SK-N-SH treated with all-trans-retinoic acid at 6 μM for 48 hours (cell line): ENCODE data around the gene ASIC3.

Experiments
- ESRRG ChIP-seq: fragments of 250-450 bp; sonication (Bioruptor Pico); IDR thresholded peaks from 2 replicates; pipeline ENCODE4 v1.6.1; 2021; ENCODE audit warnings: mild to moderate bottlenecking
- GLIS3 ChIP-seq: fragments of 250-450 bp; sonication (Bioruptor Pico); IDR thresholded peaks from 2 replicates; pipeline ENCODE4 v1.5.0; 2020; ENCODE audit warnings: mild to moderate bottlenecking, moderate library complexity
- ISL1 ChIP-seq: fragments of 250-450 bp; sonication (Bioruptor Pico); IDR thresholded peaks from 2 replicates; pipeline ENCODE4 v2.1.2; 2022; ENCODE audit warnings: mild to moderate bottlenecking, moderate library complexity
- OSR1 ChIP-seq: fragments of 250-450 bp; sonication (Bioruptor Pico); IDR thresholded peaks from 2 replicates; pipeline ENCODE4 v1.8.0; 2022; ENCODE audit warnings: moderate library complexity, mild to moderate bottlenecking, inconsistent platforms
- PPARA ChIP-seq: fragments of 250-450 bp; sonication (Bioruptor Pico); IDR thresholded peaks from 2 replicates; pipeline ENCODE4 v1.5.0; 2020; ENCODE audit warnings: mild to moderate bottlenecking, borderline replicate concordance
- RARB ChIP-seq: fragments of 250-450 bp; sonication (Bioruptor Pico); IDR thresholded peaks from 2 replicates; pipeline ENCODE4 v1.8.0; 2021; ENCODE audit warnings: mild to moderate bottlenecking, moderate library complexity
- TCF4 ChIP-seq: fragments of 250-450 bp; sonication (Bioruptor Pico); IDR thresholded peaks from 2 replicates; pipeline ENCODE4 v1.8.0; 2021; ENCODE audit warnings: mild to moderate bottlenecking, moderate library complexity, borderline replicate concordance
- TOX ChIP-seq: fragments of 250-450 bp; sonication (Bioruptor Pico); IDR thresholded peaks from 2 replicates; pipeline ENCODE4 v1.8.0; 2021; ENCODE audit warnings: mild to moderate bottlenecking, moderate library complexity, borderline replicate concordance
- ZFP30 ChIP-seq: fragments of 450-650 bp; formaldehyde crosslinking; IDR thresholded peaks from 2 replicates; pipeline ENCODE4 v1.5.0; 2022; ENCODE audit warnings: mild to moderate bottlenecking, moderate library complexity
- ZNF70 ChIP-seq: fragments of 450-650 bp; formaldehyde crosslinking; IDR thresholded peaks from 2 replicates; pipeline ENCODE4 v1.5.0; 2020; ENCODE audit warnings: mild to moderate bottlenecking, moderate library complexity
- TF ChIP-seq, protein P1 (sequence below): fragments of 250-450 bp; sonication (Bioruptor Pico); IDR thresholded peaks from 2 replicates; pipeline ENCODE4 v1.8.0; 2020; ENCODE audit warnings: mild to moderate bottlenecking, moderate library complexity, borderline replicate concordance
- TF ChIP-seq, protein P2 (sequence below): fragments of 250-450 bp; sonication (Bioruptor Pico); IDR thresholded peaks from 2 replicates; pipeline ENCODE4 v1.8.0; 2021; ENCODE audit warnings: low read depth, mild to moderate bottlenecking, moderate library complexity, borderline replicate concordance
- TF ChIP-seq, protein P3 (sequence below): fragments of 250-450 bp; sonication (Bioruptor Pico); IDR thresholded peaks from 2 replicates; pipeline ENCODE4 v1.5.0; 2020; ENCODE audit warnings: mild to moderate bottlenecking, moderate library complexity

DNA sequence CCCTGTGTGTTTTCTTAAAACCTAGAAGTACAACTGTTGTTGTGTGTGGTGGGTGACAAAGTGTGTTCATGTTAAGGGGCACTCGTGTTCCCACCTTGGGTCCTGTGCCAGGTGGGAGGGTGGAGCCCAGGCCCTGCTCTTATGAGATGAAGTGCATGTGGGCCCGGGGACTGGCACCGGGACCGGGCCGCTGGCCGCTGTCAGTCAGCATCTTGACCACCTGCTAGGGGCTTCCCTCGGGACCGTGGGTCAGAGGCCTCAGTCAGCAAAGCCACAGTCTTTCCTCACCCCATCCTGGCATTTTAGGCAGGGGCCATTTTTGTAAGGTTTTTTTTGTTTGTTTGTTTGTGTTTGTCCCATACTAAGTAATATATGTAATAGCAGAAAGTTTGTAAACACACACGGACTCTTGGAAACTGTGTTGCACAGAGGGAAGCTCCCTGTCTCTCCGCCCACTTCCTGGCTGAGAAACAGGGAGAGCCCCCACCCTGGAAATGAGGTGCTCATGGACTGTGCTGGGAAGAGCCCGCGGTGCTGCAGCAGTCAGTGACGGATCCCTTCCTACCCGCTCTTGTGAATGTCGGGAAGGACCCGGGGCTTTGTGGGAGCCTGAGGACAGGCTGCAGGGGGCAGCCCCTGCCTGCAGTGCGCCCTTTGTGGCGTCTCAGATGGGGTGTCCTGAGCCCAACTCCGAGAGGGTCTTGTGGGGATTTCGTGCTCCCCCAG, 51.3 kb downstream of the ASIC3 start:
- TF ChIP-seq ZFP30 (no peak), ESRRG (CRISPR knock-in tag) (no peak), TOX (CRISPR knock-in tag) (no peak), GLIS3 (CRISPR knock-in tag) (no peak), OSR1 (CRISPR knock-in tag) (no peak), ISL1 (CRISPR knock-in tag) (no peak), TCF4 (CRISPR knock-in tag) (no peak), RARB (no peak), PPARA (CRISPR knock-in tag) (no peak), ZNF70 (CRISPR knock-in tag) (no peak)
- TF ChIP-seq, protein P1, sequence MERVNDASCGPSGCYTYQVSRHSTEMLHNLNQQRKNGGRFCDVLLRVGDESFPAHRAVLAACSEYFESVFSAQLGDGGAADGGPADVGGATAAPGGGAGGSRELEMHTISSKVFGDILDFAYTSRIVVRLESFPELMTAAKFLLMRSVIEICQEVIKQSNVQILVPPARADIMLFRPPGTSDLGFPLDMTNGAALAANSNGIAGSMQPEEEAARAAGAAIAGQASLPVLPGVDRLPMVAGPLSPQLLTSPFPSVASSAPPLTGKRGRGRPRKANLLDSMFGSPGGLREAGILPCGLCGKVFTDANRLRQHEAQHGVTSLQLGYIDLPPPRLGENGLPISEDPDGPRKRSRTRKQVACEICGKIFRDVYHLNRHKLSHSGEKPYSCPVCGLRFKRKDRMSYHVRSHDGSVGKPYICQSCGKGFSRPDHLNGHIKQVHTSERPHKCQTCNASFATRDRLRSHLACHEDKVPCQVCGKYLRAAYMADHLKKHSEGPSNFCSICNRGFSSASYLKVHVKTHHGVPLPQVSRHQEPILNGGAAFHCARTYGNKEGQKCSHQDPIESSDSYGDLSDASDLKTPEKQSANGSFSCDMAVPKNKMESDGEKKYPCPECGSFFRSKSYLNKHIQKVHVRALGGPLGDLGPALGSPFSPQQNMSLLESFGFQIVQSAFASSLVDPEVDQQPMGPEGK, result no peak
- TF ChIP-seq, protein P2, sequence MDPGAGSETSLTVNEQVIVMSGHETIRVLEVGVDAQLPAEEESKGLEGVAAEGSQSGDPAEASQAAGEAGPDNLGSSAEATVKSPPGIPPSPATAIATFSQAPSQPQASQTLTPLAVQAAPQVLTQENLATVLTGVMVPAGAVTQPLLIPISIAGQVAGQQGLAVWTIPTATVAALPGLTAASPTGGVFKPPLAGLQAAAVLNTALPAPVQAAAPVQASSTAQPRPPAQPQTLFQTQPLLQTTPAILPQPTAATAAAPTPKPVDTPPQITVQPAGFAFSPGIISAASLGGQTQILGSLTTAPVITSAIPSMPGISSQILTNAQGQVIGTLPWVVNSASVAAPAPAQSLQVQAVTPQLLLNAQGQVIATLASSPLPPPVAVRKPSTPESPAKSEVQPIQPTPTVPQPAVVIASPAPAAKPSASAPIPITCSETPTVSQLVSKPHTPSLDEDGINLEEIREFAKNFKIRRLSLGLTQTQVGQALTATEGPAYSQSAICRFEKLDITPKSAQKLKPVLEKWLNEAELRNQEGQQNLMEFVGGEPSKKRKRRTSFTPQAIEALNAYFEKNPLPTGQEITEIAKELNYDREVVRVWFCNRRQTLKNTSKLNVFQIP (CRISPR knock-in tag), result no peak
- TF ChIP-seq, protein P3, sequence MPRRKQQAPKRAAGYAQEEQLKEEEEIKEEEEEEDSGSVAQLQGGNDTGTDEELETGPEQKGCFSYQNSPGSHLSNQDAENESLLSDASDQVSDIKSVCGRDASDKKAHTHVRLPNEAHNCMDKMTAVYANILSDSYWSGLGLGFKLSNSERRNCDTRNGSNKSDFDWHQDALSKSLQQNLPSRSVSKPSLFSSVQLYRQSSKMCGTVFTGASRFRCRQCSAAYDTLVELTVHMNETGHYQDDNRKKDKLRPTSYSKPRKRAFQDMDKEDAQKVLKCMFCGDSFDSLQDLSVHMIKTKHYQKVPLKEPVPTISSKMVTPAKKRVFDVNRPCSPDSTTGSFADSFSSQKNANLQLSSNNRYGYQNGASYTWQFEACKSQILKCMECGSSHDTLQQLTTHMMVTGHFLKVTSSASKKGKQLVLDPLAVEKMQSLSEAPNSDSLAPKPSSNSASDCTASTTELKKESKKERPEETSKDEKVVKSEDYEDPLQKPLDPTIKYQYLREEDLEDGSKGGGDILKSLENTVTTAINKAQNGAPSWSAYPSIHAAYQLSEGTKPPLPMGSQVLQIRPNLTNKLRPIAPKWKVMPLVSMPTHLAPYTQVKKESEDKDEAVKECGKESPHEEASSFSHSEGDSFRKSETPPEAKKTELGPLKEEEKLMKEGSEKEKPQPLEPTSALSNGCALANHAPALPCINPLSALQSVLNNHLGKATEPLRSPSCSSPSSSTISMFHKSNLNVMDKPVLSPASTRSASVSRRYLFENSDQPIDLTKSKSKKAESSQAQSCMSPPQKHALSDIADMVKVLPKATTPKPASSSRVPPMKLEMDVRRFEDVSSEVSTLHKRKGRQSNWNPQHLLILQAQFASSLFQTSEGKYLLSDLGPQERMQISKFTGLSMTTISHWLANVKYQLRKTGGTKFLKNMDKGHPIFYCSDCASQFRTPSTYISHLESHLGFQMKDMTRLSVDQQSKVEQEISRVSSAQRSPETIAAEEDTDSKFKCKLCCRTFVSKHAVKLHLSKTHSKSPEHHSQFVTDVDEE (CRISPR knock-in tag), result no peak
